GM12892 (cell line): Measurements from ENCODE around the gene GMNN.

Experiments used
- POLR2A ChIP-seq: IDR thresholded peaks from 2 replicates; pipeline ENCODE4 v1.6.1; 2011; ENCODE audit warnings: low read depth, low read length, control low read depth
- TAF1 ChIP-seq: IDR thresholded peaks from 2 replicates; pipeline ENCODE4 v1.6.1; 2011; ENCODE audit warnings: low read depth, mild to moderate bottlenecking, control low read depth, low read length, borderline replicate concordance

DNA sequence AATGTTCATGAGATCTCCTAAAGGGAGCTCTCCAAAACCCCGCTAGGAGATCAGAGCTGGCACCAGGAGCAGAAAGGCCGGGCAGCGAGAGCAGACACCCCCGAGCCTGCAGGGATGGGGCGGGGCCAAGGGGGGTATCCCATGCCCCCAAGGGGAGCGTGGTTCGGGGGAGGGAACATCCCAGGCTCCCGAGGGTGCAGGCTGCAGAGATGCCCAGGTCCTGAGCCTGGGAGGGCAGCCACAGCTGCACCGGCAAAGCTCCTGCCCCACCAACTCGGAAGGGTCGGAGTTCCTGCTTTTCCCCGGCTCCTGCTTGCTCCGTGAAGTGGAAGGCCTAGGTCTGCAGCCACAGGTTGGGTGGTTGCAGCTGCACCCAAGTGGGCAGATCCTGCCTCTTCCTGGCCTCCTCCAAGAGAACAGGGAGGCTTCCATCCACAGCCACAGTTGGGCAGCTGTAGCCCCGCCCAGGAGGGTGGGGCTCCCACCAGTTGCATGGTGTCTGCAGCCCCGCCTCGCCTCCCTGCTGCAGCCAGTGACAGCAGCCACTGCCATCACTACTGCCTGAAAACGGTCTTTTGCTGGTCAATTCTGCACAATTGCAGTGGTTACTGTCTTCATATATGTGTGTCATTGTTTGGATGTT lies 13.4 kb upstream of the GMNN start:
- TF ChIP-seq TAF1 (no peak), POLR2A (no peak)
